Prostate gland (tissue), 2 donors: ENCODE results near the gene KCP.

ENCODE experiments used
- CTCF ChIP-seq, 4 experiments: fragments of 200-600 bp in 2 of 4; fragments of 450-650 bp in 2 of 4; sonication (generic) in 2 of 4; IDR thresholded peaks; 1 replicate in 3 of 4; 2 replicates in 1 of 4; pipeline ENCODE4 v1.5.1; 2016 to 2019; ENCODE audit warnings: antibody characterized with exemption in 4 of 4, mild to moderate bottlenecking in 2 of 4, moderate library complexity in 2 of 4
- POLR2A ChIP-seq: fragments of 450-650 bp; IDR thresholded peaks from one replicate; pipeline ENCODE4 v1.6.1; 2016; ENCODE audit warnings: antibody characterized with exemption, mild to moderate bottlenecking
- POLR2AphosphoS5 ChIP-seq: sonication (generic); formaldehyde crosslinking; IDR thresholded peaks from one replicate; pipeline ENCODE4 v1.6.1; 2017; ENCODE audit warnings: antibody characterized with exemption

DNA sequence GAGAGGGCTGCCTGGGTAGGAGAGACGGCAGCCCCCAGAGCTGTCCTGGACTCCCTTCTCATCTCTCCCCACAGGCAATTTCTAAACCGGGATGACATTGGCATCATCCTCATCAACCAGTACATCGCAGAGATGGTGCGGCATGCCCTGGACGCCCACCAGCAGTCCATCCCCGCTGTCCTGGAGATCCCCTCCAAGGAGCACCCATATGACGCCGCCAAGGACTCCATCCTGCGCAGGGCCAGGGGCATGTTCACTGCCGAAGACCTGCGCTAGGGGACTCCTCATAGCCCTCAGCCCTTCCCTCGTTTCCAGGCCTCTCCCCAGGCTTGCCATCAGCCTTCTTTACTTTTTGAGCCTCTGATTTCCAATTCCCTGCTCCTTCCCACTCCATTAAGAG, 45.2 kb downstream of the KCP start:
- TF ChIP-seq CTCF (IDR thresholded peaks at IDR 0.05) (no peak), POLR2AphosphoS5 (no peak), POLR2A (no peak)
